HepG2 (cell line): ENCODE measurements around the gene COLEC12. TPM values are rescaled to one million over a fixed set of nuclear protein-coding genes. Genes with fewer than 3 reads are reported as not detected.
A peak's percentile ranks its signal among the peaks of the same experiment; 100 is the strongest.

Experiments used
- ATAC-seq: fragments of 200-7000 bp; cut with Tn5 transposase; 3 replicates; pipeline ENCODE4 v1.9.1; 2020; ENCODE audit warnings: mild to moderate bottlenecking, moderate library complexity
- BruUV-seq: library from RNA; stranded (reverse); fragments of 400-500 nt; replicated peaks from 2 replicates; lab custom pipeline; 2021; lab: Mats Ljungman, UMichigan
- CTCF ChIA-PET: fragments of 300-600 bp; formaldehyde crosslinking; extraction: SDS; loops from one replicate; lab custom pipeline; 2021; ENCODE audit warnings: low total read pairs, inconsistent platforms, low intra/inter-chr PET ratio; lab: Yijun Ruan, JAX
- POLR2A ChIA-PET: fragments of 350-600 bp; sonication (Branson Sonifier 250); formaldehyde crosslinking; loops from one replicate; lab custom pipeline; 2020; ENCODE audit warnings: antibody characterized with exemption, inconsistent platforms; lab: Yijun Ruan, JAX
- DNase-seq: peaks from one replicate; pipeline ENCODE4 v3.0.0-alpha.2; 2015; ENCODE audit warnings: low spot score
- FAIRE-seq: peaks from 3 replicates; lab custom pipeline; 2011; peaks lifted over from hg19 to GRCh38; lab: Jason Lieb, UNC
- H2AFZ ChIP-seq: one replicate; pipeline ENCODE4 v1.6.1; 2011; ENCODE audit warnings: low read length, inconsistent platforms
- H3K27ac ChIP-seq: fragments of 300-600 bp; 3 replicates; pipeline ENCODE4 v1.8.0; 2011; ENCODE audit warnings: mixed run types, mild to moderate bottlenecking, mixed read lengths, low read length, inconsistent platforms; ENCODE audit not compliant: insufficient read depth; ENCODE audit errors: extremely low read length
- H3K27me3 ChIP-seq, 2 experiments: fragments of 200-600 bp in 1 of 2; 2 replicates in 1 of 2; 3 replicates in 1 of 2; pipeline versions ENCODE4 v1.6.0 to v1.8.0; 2011; ENCODE audit warnings: low read length in 2 of 2, mild to moderate bottlenecking in 2 of 2, moderate library complexity in 2 of 2, inconsistent platforms in 1 of 2; ENCODE audit not compliant: insufficient read depth in 2 of 2, control insufficient read depth in 1 of 2
- H3K36me3 ChIP-seq, 2 experiments: fragments of 200-600 bp in 1 of 2; replicated peaks in 1 of 2; 2 replicates in 1 of 2; 3 replicates in 1 of 2; pipeline versions ENCODE4 v1.5.1 to v1.8.0; 2011; ENCODE audit warnings: low read length in 2 of 2, inconsistent platforms in 1 of 2; ENCODE audit not compliant: insufficient read depth in 2 of 2, control insufficient read depth in 1 of 2
- H3K4me1 ChIP-seq: 2 replicates; pipeline ENCODE4 v1.5.1; 2012; ENCODE audit warnings: low read length, inconsistent platforms; ENCODE audit not compliant: insufficient read depth
- H3K4me2 ChIP-seq: 2 replicates; pipeline ENCODE4 v1.6.0; 2011; ENCODE audit warnings: low read depth, low read length, inconsistent platforms
- H3K4me3 ChIP-seq, 3 experiments: fragments of 200-600 bp in 1 of 3; sonication (generic), shearing (Covaris generic) in 1 of 3; replicated peaks in 1 of 3; 2 replicates each; pipeline ENCODE4 v1.5.1; 2011 to 2016; ENCODE audit warnings: low read length in 3 of 3, inconsistent platforms in 2 of 3, low read depth in 2 of 3, mild to moderate bottlenecking in 2 of 3, control low read depth in 1 of 3, mixed read lengths in 1 of 3; ENCODE audit not compliant: insufficient read depth in 1 of 3
- H3K79me2 ChIP-seq: one replicate; pipeline ENCODE4 v1.6.1; 2011; ENCODE audit warnings: low read length, inconsistent platforms; ENCODE audit not compliant: insufficient read depth
- H3K9ac ChIP-seq: 2 replicates; pipeline ENCODE4 v1.6.0; 2011; ENCODE audit warnings: mild to moderate bottlenecking, low read depth, low read length, inconsistent platforms; ENCODE audit not compliant: insufficient read depth
- H3K9me3 ChIP-seq: 2 replicates; pipeline ENCODE4 v1.5.1; 2012; ENCODE audit warnings: mild to moderate bottlenecking, low read length
- H4K20me1 ChIP-seq: 2 replicates; pipeline ENCODE4 v1.6.0; 2011; ENCODE audit warnings: inconsistent platforms, mild to moderate bottlenecking, low read length, moderate library complexity; ENCODE audit not compliant: insufficient read depth
- ADNP ChIP-seq: sonication (generic); formaldehyde crosslinking; IDR thresholded peaks from 2 replicates; pipeline ENCODE4 v1.4.0; 2020; ENCODE audit warnings: missing genetic modification reagents
- CREM ChIP-seq, 2 experiments: sonication (generic) in 1 of 2; formaldehyde crosslinking in 1 of 2; IDR thresholded peaks; 2 replicates each; pipeline versions ENCODE4 v1.4.0 to v1.6.1; 2016 to 2020; ENCODE audit warnings: antibody characterized with exemption in 1 of 2, mild to moderate bottlenecking in 1 of 2, missing genetic modification reagents in 1 of 2
- IRF2 ChIP-seq: IDR thresholded peaks from 2 replicates; pipeline ENCODE4 v1.6.1; 2018; ENCODE audit warnings: missing genetic modification reagents, missing compliant biosample characterization
- NR2F1 ChIP-seq, 2 experiments: fragments of 450-650 bp in 1 of 2; formaldehyde crosslinking in 1 of 2; IDR thresholded peaks; 2 replicates each; pipeline versions ENCODE4 v1.5.0 to v1.6.1; 2016 to 2020; ENCODE audit warnings: mild to moderate bottlenecking in 1 of 2, missing compliant biosample characterization in 1 of 2, missing genetic modification reagents in 1 of 2, moderate library complexity in 1 of 2
- RBAK ChIP-seq: sonication (generic); formaldehyde crosslinking; IDR thresholded peaks from 2 replicates; pipeline ENCODE4 v1.5.1; 2020; ENCODE audit warnings: mild to moderate bottlenecking, missing genetic modification reagents
- TSC22D2 ChIP-seq: sonication (generic); formaldehyde crosslinking; IDR thresholded peaks from 2 replicates; pipeline ENCODE4 v1.5.1; 2020; ENCODE audit warnings: missing genetic modification reagents, mild to moderate bottlenecking, borderline replicate concordance
- ZBTB33 ChIP-seq: sonication (generic); formaldehyde crosslinking; IDR thresholded peaks from 2 replicates; pipeline ENCODE4 v1.4.0; 2020; ENCODE audit warnings: missing genetic modification reagents
- ZFP90 ChIP-seq: sonication (generic); formaldehyde crosslinking; IDR thresholded peaks from 2 replicates; pipeline ENCODE4 v1.8.0; 2022; ENCODE audit warnings: missing genetic modification reagents, mild to moderate bottlenecking, inconsistent platforms, borderline replicate concordance
- ZNF207 ChIP-seq: fragments of 450-650 bp; IDR thresholded peaks from 2 replicates; pipeline ENCODE4 v1.6.1; 2016; ENCODE audit warnings: antibody characterized with exemption, borderline replicate concordance
- ZNF224 ChIP-seq: sonication (generic); formaldehyde crosslinking; IDR thresholded peaks from 2 replicates; pipeline ENCODE4 v1.5.0; 2020; ENCODE audit warnings: mild to moderate bottlenecking, missing genetic modification reagents
- ZNF230 ChIP-seq: sonication (generic); formaldehyde crosslinking; IDR thresholded peaks from 2 replicates; pipeline ENCODE4 v1.4.0; 2020; ENCODE audit warnings: mild to moderate bottlenecking, missing genetic modification reagents
- ZNF878 ChIP-seq: sonication (generic); formaldehyde crosslinking; IDR thresholded peaks from 2 replicates; pipeline ENCODE4 v1.8.1; 2023; ENCODE audit warnings: mild to moderate bottlenecking, missing genetic modification reagents, moderate library complexity
- ZNF883 ChIP-seq: sonication (generic); formaldehyde crosslinking; IDR thresholded peaks from 2 replicates; pipeline ENCODE4 v1.5.1; 2020; ENCODE audit warnings: mild to moderate bottlenecking, missing genetic modification reagents; ENCODE audit errors: not compliant biosample characterization
- WGBS: methylation state at CpG from one replicate; pipeline ENCODE4 v1.1.6; 2017; ENCODE audit warnings: low lambda C conversion rate; 5-methylcytosine and 5-hydroxymethylcytosine counted together
- in situ Hi-C: cut with HindIII; loops from 2 replicates; pipeline ENCODE4 v1.10.0; 2017; ENCODE audit warnings: low pct_unique_long_range_greater_than_20kb; ENCODE audit not compliant: extremely low pct_ligation_motif_present
- intact Hi-C: fragments of 100-400 bp; cut with micrococcal nuclease; formaldehyde crosslinking; loops from one replicate; pipeline ENCODE4 v1.10.0; 2022; ENCODE audit not compliant: unreplicated experiment
- polyA plus RNA-seq, 8 experiments: library from polyadenylated mRNA; depleted of rRNA in 3 of 8; stranded (reverse) in 7 of 8; unstranded in 1 of 8; fragments of >200 nt; fragmentation: Illumina TruSeq in 4 of 8; extraction: Trizol in 4 of 8; gene quantifications; 2 replicates each; pipeline versions ENCODE4 v1.2.1 to v1.2.3, GENCODE V29; 2011 to 2016; ENCODE audit warnings: low read depth in 4 of 8, missing spikeins in 1 of 8, mixed read lengths in 1 of 8; ENCODE audit not compliant: insufficient read depth in 1 of 8
- total RNA-seq, 5 experiments: library from RNA; depleted of rRNA; stranded (reverse); fragments of >200 nt; fragmentation: Illumina TruSeq; extraction: Trizol; gene quantifications; 2 replicates each; pipeline ENCODE4 v1.2.3, GENCODE V29; 2016; ENCODE audit warnings: low read depth in 1 of 5
- TF ChIP-seq, protein P1 (sequence below): sonication (generic); formaldehyde crosslinking; IDR thresholded peaks from 2 replicates; pipeline ENCODE4 v1.4.0; 2020; ENCODE audit warnings: missing genetic modification reagents

COLEC12 gene
- total and polyA plus RNA-seq, 2 of the 13 experiments (the other 11 are each of a cell fraction or from before 2014, with no cell fraction given), result 0.02 to 0.11 TPM

DNA sequence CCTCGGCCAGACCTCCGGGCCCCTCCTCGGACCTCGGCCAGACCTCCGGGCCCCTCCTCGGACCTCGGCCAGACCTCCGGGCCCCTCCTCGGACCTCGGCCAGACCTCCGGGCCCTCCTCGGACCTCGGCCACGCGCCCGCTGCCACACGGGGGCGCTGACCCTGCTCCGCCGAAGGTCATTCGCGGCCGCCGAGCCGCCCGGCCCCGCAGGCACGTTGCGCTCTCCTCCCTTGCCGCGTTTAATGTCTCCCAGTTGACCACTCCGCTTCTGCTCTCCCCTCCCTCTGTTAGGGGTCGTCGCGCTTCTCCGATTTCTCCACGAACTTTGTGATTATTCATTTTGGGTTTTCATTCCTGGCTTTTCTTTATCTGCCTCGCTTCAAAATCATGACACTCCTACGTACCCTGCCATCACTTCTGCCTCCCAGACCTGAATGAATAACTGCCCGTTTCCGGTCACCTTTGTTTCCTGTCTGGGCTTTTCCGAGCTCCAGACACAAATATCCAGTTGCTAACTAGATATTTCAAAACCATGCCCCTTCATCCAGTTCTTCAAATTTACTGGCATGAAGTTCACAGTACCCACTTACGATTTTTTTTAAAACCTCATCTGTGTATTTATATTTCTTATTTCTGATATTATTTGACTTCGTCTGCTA is 14.8 kb upstream of the COLEC12 start:
- no peaks in the 10 kb centered on the region for H3K27me3 ChIP-seq
- H3K4me3 ChIP-seq, result no peak overlapping the region
- H3K9me3 ChIP-seq, result no peaks in the 10 kb centered on the region
- WGBS, result 84% methylated on average over 38 of the region's 44 CpGs
- no peaks in the 10 kb centered on the region for H4K20me1 ChIP-seq
- ChIA-PET CTCF (no interaction called here), POLR2A (no interaction called here)
- no peak for ATAC-seq
- H3K9ac ChIP-seq, result no peak overlapping the region
- H3K27ac ChIP-seq, result no peak overlapping the region
- no peak overlapping the region for H2AFZ ChIP-seq
- H3K4me2 ChIP-seq, result no peak overlapping the region
- intact Hi-C loops, result no loop called here
- H3K79me2 ChIP-seq, result no peaks in the 10 kb centered on the region
- FAIRE-seq, result no peak
- TF ChIP-seq ZFP90 (no peak), ZBTB33 (CRISPR knock-in tag) (peak; percentile 45; the same call in 1 of the 2 replicates), ZNF207 (no peak), ADNP (CRISPR knock-in tag) (no peak)
- in situ Hi-C loops, result no loop called here
- no TSS peak for BruUV-seq
- no peaks in the 10 kb centered on the region for H3K36me3 ChIP-seq
- DNase-seq, result no peak
- no peaks in the 10 kb centered on the region for H3K4me1 ChIP-seq

GRCh38 chr18:513826-514530 is 13.5 kb upstream of the COLEC12 start:
- in situ Hi-C loops (no loop called here), intact Hi-C loops (no loop called here)
- 84% methylated on average over 36 of the region's 36 CpGs for WGBS
- BruUV-seq, result no TSS peak
- POLR2A ChIA-PET, result no interaction called here
- FAIRE-seq (no peak), ATAC-seq (no peak), DNase-seq (no peak)
- Histone ChIP-seq H2AFZ (no peak overlapping the region), H3K27me3 (no peaks in the 10 kb centered on the region), H3K9me3 (no peaks in the 10 kb centered on the region), H3K27ac (no peak overlapping the region), H4K20me1 (no peaks in the 10 kb centered on the region), H3K9ac (no peak overlapping the region), H3K4me1 (no peaks in the 10 kb centered on the region), H3K4me3 (no peak overlapping the region), H3K79me2 (no peaks in the 10 kb centered on the region), H3K4me2 (no peak overlapping the region), H3K36me3 (no peaks in the 10 kb centered on the region)
- CTCF ChIA-PET, result no interaction called here
- TF ChIP-seq TSC22D2, result no peak
- TF ChIP-seq, protein P1, sequence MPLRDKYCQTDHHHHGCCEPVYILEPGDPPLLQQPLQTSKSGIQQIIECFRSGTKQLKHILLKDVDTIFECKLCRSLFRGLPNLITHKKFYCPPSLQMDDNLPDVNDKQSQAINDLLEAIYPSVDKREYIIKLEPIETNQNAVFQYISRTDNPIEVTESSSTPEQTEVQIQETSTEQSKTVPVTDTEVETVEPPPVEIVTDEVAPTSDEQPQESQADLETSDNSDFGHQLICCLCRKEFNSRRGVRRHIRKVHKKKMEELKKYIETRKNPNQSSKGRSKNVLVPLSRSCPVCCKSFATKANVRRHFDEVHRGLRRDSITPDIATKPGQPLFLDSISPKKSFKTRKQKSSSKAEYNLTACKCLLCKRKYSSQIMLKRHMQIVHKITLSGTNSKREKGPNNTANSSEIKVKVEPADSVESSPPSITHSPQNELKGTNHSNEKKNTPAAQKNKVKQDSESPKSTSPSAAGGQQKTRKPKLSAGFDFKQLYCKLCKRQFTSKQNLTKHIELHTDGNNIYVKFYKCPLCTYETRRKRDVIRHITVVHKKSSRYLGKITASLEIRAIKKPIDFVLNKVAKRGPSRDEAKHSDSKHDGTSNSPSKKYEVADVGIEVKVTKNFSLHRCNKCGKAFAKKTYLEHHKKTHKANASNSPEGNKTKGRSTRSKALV (CRISPR knock-in tag), result no peak
- TF ChIP-seq NR2F1 (CRISPR knock-in tag; IDR thresholded peaks at IDR 0.05), result no peak
- TF ChIP-seq ZNF230, result no peak
- TF ChIP-seq ZNF878 (CRISPR knock-in tag), result no peak
- no peak for TF ChIP-seq ZNF883
- TF ChIP-seq IRF2, result no peak
- no peak for TF ChIP-seq ZNF224 (CRISPR knock-in tag)
- no peak for TF ChIP-seq CREM (IDR thresholded peaks at IDR 0.05)
- TF ChIP-seq CREM (CRISPR knock-in tag; IDR thresholded peaks at IDR 0.05), result no peak
- TF ChIP-seq RBAK (CRISPR knock-in tag), result no peak
